Endothelial cell of umbilical vein (primary cell): ENCODE data around the gene FAM131B. TPM values are rescaled to one million over a fixed set of nuclear protein-coding genes. Genes with fewer than 3 reads are reported as not detected.

Source experiments
- BruUV-seq: library from RNA; stranded (reverse); fragments of 400-500 nt; replicated peaks from 2 replicates; lab custom pipeline; 2021; lab: Mats Ljungman, UMichigan
- CTCF ChIA-PET: fragments of 300-600, 350-600 bp; sonication (Branson Sonifier 250); formaldehyde crosslinking; loops from one replicate; lab custom pipeline; 2021; ENCODE audit warnings: antibody characterized with exemption, inconsistent platforms; lab: Charles Lee
- POLR2A ChIA-PET: fragments of 300-600, 350-600 bp; sonication (Branson Sonifier 250); formaldehyde crosslinking; loops from one replicate; lab custom pipeline; 2021; ENCODE audit warnings: antibody characterized with exemption, inconsistent platforms; lab: Charles Lee
- DNase-seq: peaks from one replicate; pipeline ENCODE4 v3.0.0-alpha.2; 2011; ENCODE audit warnings: low read depth, low spot score
- FAIRE-seq: peaks from 2 replicates; lab custom pipeline; 2011; peaks lifted over from hg19 to GRCh38; lab: Jason Lieb, UNC
- H2AFZ ChIP-seq: 2 replicates; pipeline ENCODE4 v1.6.0; 2012; ENCODE audit warnings: low read depth, low read length, control low read depth, inconsistent platforms
- H3K27ac ChIP-seq: 2 replicates; pipeline ENCODE4 v1.5.1; 2011; ENCODE audit warnings: low read depth, mild to moderate bottlenecking, control low read depth, low read length, moderate library complexity; ENCODE audit not compliant: insufficient read depth
- H3K27me3 ChIP-seq, 2 experiments: 2 replicates each; pipeline versions ENCODE4 v1.6.0 to v1.6.1; 2011; ENCODE audit warnings: low read length in 2 of 2, mixed read lengths in 1 of 2; ENCODE audit not compliant: control insufficient read depth in 2 of 2, insufficient read depth in 2 of 2
- H3K36me3 ChIP-seq, 2 experiments: 2 replicates in 1 of 2; 3 replicates in 1 of 2; pipeline ENCODE4 v1.5.1; 2011; ENCODE audit warnings: low read length in 2 of 2, mild to moderate bottlenecking in 1 of 2, moderate library complexity in 1 of 2; ENCODE audit not compliant: control insufficient read depth in 2 of 2, insufficient read depth in 2 of 2; ENCODE audit errors: extremely low read depth in 1 of 2
- H3K4me1 ChIP-seq: 3 replicates; pipeline ENCODE4 v1.5.1; 2011; ENCODE audit warnings: mild to moderate bottlenecking, low read length; ENCODE audit not compliant: control insufficient read depth, insufficient read depth; ENCODE audit errors: extremely low read depth
- H3K4me2 ChIP-seq: 2 replicates; pipeline ENCODE4 v1.6.1; 2011; ENCODE audit warnings: low read length, control low read depth, mixed read lengths; ENCODE audit not compliant: insufficient read depth
- H3K4me3 ChIP-seq, 3 experiments: fragments of 200-600 bp in 1 of 3; sonication (generic), shearing (Covaris generic) in 1 of 3; replicated peaks in 1 of 3; 2 replicates each; pipeline ENCODE4 v1.5.1; 2011 to 2016; ENCODE audit warnings: control low read depth in 3 of 3, low read length in 3 of 3, mild to moderate bottlenecking in 2 of 3, inconsistent platforms in 1 of 3, low read depth in 1 of 3, moderate library complexity in 1 of 3; ENCODE audit not compliant: insufficient read depth in 1 of 3
- H3K79me2 ChIP-seq: 2 replicates; pipeline ENCODE4 v1.6.0; 2012; ENCODE audit warnings: low read length, inconsistent platforms; ENCODE audit not compliant: control insufficient read depth, insufficient read depth
- H3K9ac ChIP-seq: replicated peaks from 2 replicates; pipeline ENCODE3; 2011; ENCODE audit warnings: low read length, control low read depth; ENCODE audit not compliant: insufficient read depth; ENCODE audit errors: extremely low read depth
- H3K9me1 ChIP-seq: replicated peaks from 3 replicates; pipeline ENCODE4 v1.6.0; 2011; ENCODE audit warnings: mild to moderate bottlenecking, low read length; ENCODE audit not compliant: control insufficient read depth, insufficient read depth; ENCODE audit errors: extremely low read depth
- H3K9me3 ChIP-seq: replicated peaks from 2 replicates; pipeline ENCODE4 v1.5.1; 2012; ENCODE audit warnings: low read length, inconsistent platforms; ENCODE audit not compliant: control insufficient read depth, insufficient read depth
- H4K20me1 ChIP-seq: replicated peaks from 2 replicates; pipeline ENCODE3; 2011; ENCODE audit warnings: mild to moderate bottlenecking, low read length; ENCODE audit not compliant: control insufficient read depth, insufficient read depth; ENCODE audit errors: extremely low read depth
- EZH2 ChIP-seq: IDR thresholded peaks from 2 replicates; pipeline ENCODE4 v1.6.1; 2012; ENCODE audit warnings: borderline replicate concordance, low read depth, mild to moderate bottlenecking, moderate library complexity, low read length, inconsistent platforms; ENCODE audit not compliant: severe bottlenecking
- FOS ChIP-seq: IDR thresholded peaks from 2 replicates; pipeline ENCODE4 v1.6.1; 2011; ENCODE audit warnings: mild to moderate bottlenecking, low read length, moderate library complexity, borderline replicate concordance; ENCODE audit not compliant: insufficient read depth
- GATA2 ChIP-seq: IDR thresholded peaks from 2 replicates; pipeline ENCODE4 v1.7.0; 2011; ENCODE audit warnings: low read depth, mild to moderate bottlenecking, moderate library complexity, mixed read lengths, low read length; ENCODE audit not compliant: insufficient read length, insufficient read depth
- JUN ChIP-seq: IDR thresholded peaks from 2 replicates; pipeline ENCODE4 v1.6.1; 2011; ENCODE audit warnings: borderline replicate concordance, low read depth; ENCODE audit not compliant: insufficient read length, insufficient read depth
- MYC ChIP-seq: IDR thresholded peaks from one replicate; pipeline ENCODE4 v1.6.1; 2011; ENCODE audit warnings: mild to moderate bottlenecking, low read depth, low read length
- POLR2A ChIP-seq: IDR thresholded peaks from 2 replicates; pipeline ENCODE4 v1.6.1; 2012; ENCODE audit warnings: low read depth, mild to moderate bottlenecking, control low read depth, low read length
- POLR2AphosphoS5 ChIP-seq: IDR thresholded peaks from 2 replicates; pipeline ENCODE4 v1.6.1; 2012; ENCODE audit warnings: low read depth, mild to moderate bottlenecking, control low read depth, low read length, moderate library complexity; ENCODE audit not compliant: insufficient read depth
- dilution Hi-C: fragments of 300-500 bp; cut with MboI; formaldehyde crosslinking; loops from one replicate; pipeline ENCODE4 v1.15.0; 2019; ENCODE audit warnings: low sequenced_read_pairs; ENCODE audit not compliant: extremely low pct_ligation_motif_present
- intact Hi-C: fragments of 100-400 bp; cut with micrococcal nuclease; formaldehyde crosslinking; loops from one replicate; pipeline ENCODE4 v1.10.0; 2022
- polyA plus RNA-seq, 4 experiments: library from polyadenylated mRNA; depleted of rRNA in 3 of 4; stranded (reverse) in 3 of 4; unstranded in 1 of 4; fragments of >200 nt; gene quantifications; 2 replicates each; pipeline versions ENCODE4 v1.2.1 to v1.2.3, GENCODE V29; 2011 to 2012; ENCODE audit warnings: missing spikeins in 1 of 4
- total RNA-seq: library from RNA; stranded (reverse); gene quantifications from 2 replicates; pipeline ENCODE4 v1.2.3, GENCODE V29; 2021
- TF ChIP-seq, protein P1 (sequence below): IDR thresholded peaks from 2 replicates; pipeline ENCODE4 v1.6.1; 2011; ENCODE audit not compliant: insufficient read depth, insufficient read length
- TF ChIP-seq, protein P2 (sequence below), 2 donors: IDR thresholded peaks; 1 replicate in 1 of 2; 2 replicates in 1 of 2; pipeline ENCODE4 v1.5.1; 2011; ENCODE audit warnings: low read length in 2 of 2, mild to moderate bottlenecking in 2 of 2, moderate library complexity in 2 of 2, control low read depth in 1 of 2, inconsistent platforms in 1 of 2, low read depth in 1 of 2; ENCODE audit not compliant: insufficient read depth in 1 of 2; ENCODE audit errors: extremely low read depth in 1 of 2

FAM131B gene
- total and polyA plus RNA-seq, 2 donors (not counting 3 experiments of a cell fraction or from before 2014, with no cell fraction given) = 1.6 to 1.8 TPM

DNA sequence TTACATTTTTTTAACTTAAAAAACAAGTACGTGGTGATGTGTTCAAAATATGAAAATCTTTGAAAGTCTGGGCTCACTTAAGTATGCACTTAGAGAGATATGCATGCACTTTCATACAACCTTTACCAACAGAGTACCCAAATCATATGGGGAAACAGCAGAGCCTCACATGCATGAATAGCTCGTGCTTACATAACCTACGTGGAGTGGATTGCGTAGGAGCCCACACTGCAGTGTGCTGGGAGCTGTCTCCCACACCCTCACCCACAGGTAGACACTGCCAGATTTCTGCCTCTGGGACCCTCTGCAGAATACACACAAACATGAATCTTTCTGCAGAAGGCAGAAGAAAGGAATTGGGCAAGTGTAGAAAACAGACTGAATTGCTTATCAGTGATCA, 46.0 kb downstream of the FAM131B start:
- Histone ChIP-seq H3K36me3 (no peaks in the 10 kb centered on the region), H2AFZ (no peak overlapping the region), H4K20me1 (no peaks in the 10 kb centered on the region), H3K9ac (no peak overlapping the region), H3K9me3 (no peaks in the 10 kb centered on the region), H3K4me1 (no peaks in the 10 kb centered on the region), H3K9me1 (no peaks in the 10 kb centered on the region), H3K4me3 (no peak overlapping the region), H3K79me2 (no peaks in the 10 kb centered on the region), H3K27me3 (peaks cover 0 to 1% of the 10 kb centered on the region in 2 experiments), H3K4me2 (no peak overlapping the region), H3K27ac (no peak overlapping the region)
- POLR2A ChIA-PET = no interaction called here
- CTCF ChIA-PET = interaction anchor here (1.7 kb wide), 1 partner anchor 56 kb away, joined by 4 read pairs; no protein-coding TSS in a partner anchor
- no TSS peak for BruUV-seq
- DNase-seq = no peak
- TF ChIP-seq, protein P1, sequence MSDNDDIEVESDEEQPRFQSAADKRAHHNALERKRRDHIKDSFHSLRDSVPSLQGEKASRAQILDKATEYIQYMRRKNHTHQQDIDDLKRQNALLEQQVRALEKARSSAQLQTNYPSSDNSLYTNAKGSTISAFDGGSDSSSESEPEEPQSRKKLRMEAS = no peak
- TF ChIP-seq GATA2 = no peak
- no peak for TF ChIP-seq POLR2AphosphoS5
- TF ChIP-seq MYC = no peak
- TF ChIP-seq POLR2A = no peak
- TF ChIP-seq JUN = no peak
- TF ChIP-seq FOS = no peak
- TF ChIP-seq EZH2 = no peak
- TF ChIP-seq, protein P2, sequence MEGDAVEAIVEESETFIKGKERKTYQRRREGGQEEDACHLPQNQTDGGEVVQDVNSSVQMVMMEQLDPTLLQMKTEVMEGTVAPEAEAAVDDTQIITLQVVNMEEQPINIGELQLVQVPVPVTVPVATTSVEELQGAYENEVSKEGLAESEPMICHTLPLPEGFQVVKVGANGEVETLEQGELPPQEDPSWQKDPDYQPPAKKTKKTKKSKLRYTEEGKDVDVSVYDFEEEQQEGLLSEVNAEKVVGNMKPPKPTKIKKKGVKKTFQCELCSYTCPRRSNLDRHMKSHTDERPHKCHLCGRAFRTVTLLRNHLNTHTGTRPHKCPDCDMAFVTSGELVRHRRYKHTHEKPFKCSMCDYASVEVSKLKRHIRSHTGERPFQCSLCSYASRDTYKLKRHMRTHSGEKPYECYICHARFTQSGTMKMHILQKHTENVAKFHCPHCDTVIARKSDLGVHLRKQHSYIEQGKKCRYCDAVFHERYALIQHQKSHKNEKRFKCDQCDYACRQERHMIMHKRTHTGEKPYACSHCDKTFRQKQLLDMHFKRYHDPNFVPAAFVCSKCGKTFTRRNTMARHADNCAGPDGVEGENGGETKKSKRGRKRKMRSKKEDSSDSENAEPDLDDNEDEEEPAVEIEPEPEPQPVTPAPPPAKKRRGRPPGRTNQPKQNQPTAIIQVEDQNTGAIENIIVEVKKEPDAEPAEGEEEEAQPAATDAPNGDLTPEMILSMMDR (IDR thresholded peaks at IDR 0.05; ENCODE audit: extremely low read depth in 1 of 2, insufficient read depth in 1 of 2, low read depth in 1 of 2, low read length in 2 of 2) = no peak
- intact Hi-C loops (no loop called here), dilution Hi-C loops (no loop called here)
- no peak for FAIRE-seq
